HepG2 (cell line): ENCODE results near the gene COPS8. TPM values are rescaled to one million over a fixed set of nuclear protein-coding genes. Genes with fewer than 3 reads are reported as not detected.

Experiments
- AKAP8 ChIP-seq: sonication (generic); formaldehyde crosslinking; IDR thresholded peaks from 2 replicates; pipeline ENCODE4 v1.5.1; 2020; ENCODE audit warnings: mild to moderate bottlenecking, missing genetic modification reagents
- ARNT2 ChIP-seq: sonication (generic); formaldehyde crosslinking; IDR thresholded peaks from 2 replicates; pipeline ENCODE4 v1.8.0; 2022; ENCODE audit warnings: mild to moderate bottlenecking, low read depth, missing genetic modification reagents, moderate library complexity
- CBX2 ChIP-seq, 2 experiments: fragments of 200-600 bp in 1 of 2; sonication (generic); formaldehyde crosslinking in 1 of 2; IDR thresholded peaks; 2 replicates each; pipeline versions ENCODE4 v1.7.0 to v1.8.1; 2018 to 2022; ENCODE audit warnings: low read depth in 2 of 2, low read length in 1 of 2, mild to moderate bottlenecking in 1 of 2, missing genetic modification reagents in 1 of 2
- IKZF1 ChIP-seq: fragments of 450-650 bp; IDR thresholded peaks from 2 replicates; pipeline ENCODE4 v1.7.1; 2016
- MAFG ChIP-seq: sonication (generic); formaldehyde crosslinking; IDR thresholded peaks from 2 replicates; pipeline ENCODE4 v1.5.1; 2020; ENCODE audit warnings: mild to moderate bottlenecking, missing genetic modification reagents
- MXD4 ChIP-seq: IDR thresholded peaks from 2 replicates; pipeline ENCODE4 v1.6.1; 2016; ENCODE audit warnings: mild to moderate bottlenecking, missing biosample characterization, missing genetic modification reagents
- NCOR1 ChIP-seq: fragments of 200-600 bp; sonication (generic); IDR thresholded peaks from 2 replicates; pipeline ENCODE4 v1.7.0; 2017; ENCODE audit warnings: antibody characterized with exemption, low read length, borderline replicate concordance
- PHF8 ChIP-seq: sonication (generic); formaldehyde crosslinking; IDR thresholded peaks from 2 replicates; pipeline ENCODE4 v1.5.0; 2020; ENCODE audit warnings: missing genetic modification reagents
- SMAD3 ChIP-seq: sonication (generic); formaldehyde crosslinking; IDR thresholded peaks from 2 replicates; pipeline ENCODE4 v1.4.0; 2020; ENCODE audit warnings: missing genetic modification reagents
- SP5 ChIP-seq: IDR thresholded peaks from 2 replicates; pipeline ENCODE4 v1.6.1; 2016; ENCODE audit warnings: low read depth, borderline replicate concordance
- TBX2 ChIP-seq: sonication (generic); formaldehyde crosslinking; IDR thresholded peaks from 2 replicates; pipeline ENCODE4 v1.5.0; 2020; ENCODE audit warnings: missing genetic modification reagents, mild to moderate bottlenecking, borderline replicate concordance
- TIGD3 ChIP-seq: sonication (generic); formaldehyde crosslinking; IDR thresholded peaks from 2 replicates; pipeline ENCODE4 v1.5.1; 2020; ENCODE audit warnings: mild to moderate bottlenecking, missing genetic modification reagents, borderline replicate concordance
- ZBTB2 ChIP-seq: sonication (generic); formaldehyde crosslinking; IDR thresholded peaks from 2 replicates; pipeline ENCODE4 v1.8.0; 2022; ENCODE audit warnings: low read depth, missing genetic modification reagents
- ZNF354B ChIP-seq: sonication (generic); formaldehyde crosslinking; IDR thresholded peaks from 2 replicates; pipeline ENCODE4 v1.8.0; 2022; ENCODE audit warnings: mild to moderate bottlenecking, missing genetic modification reagents
- ZNF460 ChIP-seq: sonication (generic); formaldehyde crosslinking; IDR thresholded peaks from 2 replicates; pipeline ENCODE4 v1.5.1; 2020; ENCODE audit warnings: missing genetic modification reagents, mild to moderate bottlenecking, borderline replicate concordance
- ZNF468 ChIP-seq: sonication (generic); formaldehyde crosslinking; IDR thresholded peaks from 2 replicates; pipeline ENCODE4 v1.8.0; 2022; ENCODE audit warnings: mild to moderate bottlenecking, moderate library complexity, missing genetic modification reagents
- ZNF800 ChIP-seq: sonication (generic); formaldehyde crosslinking; IDR thresholded peaks from 2 replicates; pipeline ENCODE4 v1.4.0; 2020; ENCODE audit warnings: missing genetic modification reagents
- ZSCAN12 ChIP-seq: sonication (generic); formaldehyde crosslinking; IDR thresholded peaks from 2 replicates; pipeline ENCODE4 v1.9.0; 2021; ENCODE audit warnings: mild to moderate bottlenecking, missing genetic modification reagents
- polyA plus RNA-seq, 8 experiments: library from polyadenylated mRNA; depleted of rRNA in 3 of 8; stranded (reverse) in 7 of 8; unstranded in 1 of 8; fragments of >200 nt; fragmentation: Illumina TruSeq in 4 of 8; extraction: Trizol in 4 of 8; gene quantifications; 2 replicates each; pipeline versions ENCODE4 v1.2.1 to v1.2.3, GENCODE V29; 2011 to 2016; ENCODE audit warnings: low read depth in 4 of 8, missing spikeins in 1 of 8, mixed read lengths in 1 of 8; ENCODE audit not compliant: insufficient read depth in 1 of 8
- total RNA-seq, 5 experiments: library from RNA; depleted of rRNA; stranded (reverse); fragments of >200 nt; fragmentation: Illumina TruSeq; extraction: Trizol; gene quantifications; 2 replicates each; pipeline ENCODE4 v1.2.3, GENCODE V29; 2016; ENCODE audit warnings: low read depth in 1 of 5
- TF ChIP-seq, protein P1 (sequence below): conservative IDR thresholded peaks from 2 replicates; pipeline ENCODE4 v1.6.1; 2018; ENCODE audit warnings: missing genetic modification reagents
- TF ChIP-seq, protein P2 (sequence below): sonication (generic); formaldehyde crosslinking; IDR thresholded peaks from 2 replicates; pipeline ENCODE4 v1.5.0; 2020; ENCODE audit warnings: mild to moderate bottlenecking, missing genetic modification reagents

The COPS8 gene
- total and polyA plus RNA-seq, 2 of the 13 experiments (the other 11 are each of a cell fraction or from before 2014, with no cell fraction given) = 86.3 to 96.6 TPM

- peak; percentile 99 for TF ChIP-seq PHF8 (CRISPR knock-in tag)
- TF ChIP-seq ZSCAN12 (CRISPR knock-in tag) = peak; percentile 50; the same call in 1 of the 2 replicates
- peak; percentile 93 for TF ChIP-seq MXD4 (CRISPR knock-in tag)
- TF ChIP-seq SMAD3 (CRISPR knock-in tag) = peak; percentile 96
- TF ChIP-seq SP5 (CRISPR knock-in tag) = peak; percentile 27; the same call in 1 of the 2 replicates
- 0 out of 2 replicates have a peak, but pooled peaks have one; percentile 20 for TF ChIP-seq MAFG (CRISPR knock-in tag)
- TF ChIP-seq TIGD3 = peak; percentile 50; the same call in 1 of the 2 replicates
- TF ChIP-seq TBX2 (CRISPR knock-in tag) = peak; percentile 90
- no peak for TF ChIP-seq ZNF354B
- TF ChIP-seq ZNF468 (CRISPR knock-in tag) = no peak
- TF ChIP-seq, protein P1, sequence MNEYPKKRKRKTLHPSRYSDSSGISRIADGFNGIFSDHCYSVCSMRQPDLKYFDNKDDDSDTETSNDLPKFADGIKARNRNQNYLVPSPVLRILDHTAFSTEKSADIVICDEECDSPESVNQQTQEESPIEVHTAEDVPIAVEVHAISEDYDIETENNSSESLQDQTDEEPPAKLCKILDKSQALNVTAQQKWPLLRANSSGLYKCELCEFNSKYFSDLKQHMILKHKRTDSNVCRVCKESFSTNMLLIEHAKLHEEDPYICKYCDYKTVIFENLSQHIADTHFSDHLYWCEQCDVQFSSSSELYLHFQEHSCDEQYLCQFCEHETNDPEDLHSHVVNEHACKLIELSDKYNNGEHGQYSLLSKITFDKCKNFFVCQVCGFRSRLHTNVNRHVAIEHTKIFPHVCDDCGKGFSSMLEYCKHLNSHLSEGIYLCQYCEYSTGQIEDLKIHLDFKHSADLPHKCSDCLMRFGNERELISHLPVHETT (CRISPR knock-in tag) = peak; percentile 96
- peak; percentile 82; the same call in 1 of the 2 replicates for TF ChIP-seq AKAP8 (CRISPR knock-in tag)
- no peak for TF ChIP-seq ZNF460 (CRISPR knock-in tag)
- TF ChIP-seq IKZF1 = no peak
- TF ChIP-seq ZNF800 (CRISPR knock-in tag) = peak; percentile 88
- no peak for TF ChIP-seq CBX2 (IDR thresholded peaks at IDR 0.05; ENCODE audit: low read depth, low read length)
- TF ChIP-seq CBX2 (CRISPR knock-in tag; IDR thresholded peaks at IDR 0.05; ENCODE audit: low read depth) = no peak
- TF ChIP-seq, protein P2, sequence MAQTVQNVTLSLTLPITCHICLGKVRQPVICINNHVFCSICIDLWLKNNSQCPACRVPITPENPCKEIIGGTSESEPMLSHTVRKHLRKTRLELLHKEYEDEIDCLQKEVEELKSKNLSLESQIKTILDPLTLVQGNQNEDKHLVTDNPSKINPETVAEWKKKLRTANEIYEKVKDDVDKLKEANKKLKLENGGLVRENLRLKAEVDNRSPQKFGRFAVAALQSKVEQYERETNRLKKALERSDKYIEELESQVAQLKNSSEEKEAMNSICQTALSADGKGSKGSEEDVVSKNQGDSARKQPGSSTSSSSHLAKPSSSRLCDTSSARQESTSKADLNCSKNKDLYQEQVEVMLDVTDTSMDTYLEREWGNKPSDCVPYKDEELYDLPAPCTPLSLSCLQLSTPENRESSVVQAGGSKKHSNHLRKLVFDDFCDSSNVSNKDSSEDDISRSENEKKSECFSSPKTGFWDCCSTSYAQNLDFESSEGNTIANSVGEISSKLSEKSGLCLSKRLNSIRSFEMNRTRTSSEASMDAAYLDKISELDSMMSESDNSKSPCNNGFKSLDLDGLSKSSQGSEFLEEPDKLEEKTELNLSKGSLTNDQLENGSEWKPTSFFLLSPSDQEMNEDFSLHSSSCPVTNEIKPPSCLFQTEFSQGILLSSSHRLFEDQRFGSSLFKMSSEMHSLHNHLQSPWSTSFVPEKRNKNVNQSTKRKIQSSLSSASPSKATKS (CRISPR knock-in tag) = peak; percentile 82; the same call in 1 of the 2 replicates
- TF ChIP-seq ZBTB2 = peak; percentile 91
- TF ChIP-seq ARNT2 (CRISPR knock-in tag) = peak; percentile 99
- peak; percentile 44; the same call in 1 of the 2 replicates for TF ChIP-seq NCOR1
These were observed at the start of gene COPS8 (continued) for GRCh38 chr2:237085248-237086221.
